Keratinocyte (primary cell): Measurements from ENCODE around the gene CEP78. TPM values are rescaled to one million over a fixed set of nuclear protein-coding genes. Genes with fewer than 3 reads are reported as not detected.
"Not testable (repeated sequence)": the region's sequence is repeated elsewhere in the genome, so short reads cannot be mapped to it uniquely, and the experiment has no call there.

Experiments used
- DNase-seq: peaks from one replicate; pipeline ENCODE4 v3.0.0-alpha.2; 2011; ENCODE audit warnings: low read depth, missing footprints, low spot score
- FAIRE-seq: peaks from 2 replicates; lab custom pipeline; 2011; peaks lifted over from hg19 to GRCh38; lab: Jason Lieb, UNC
- H2AFZ ChIP-seq: 2 replicates; pipeline ENCODE4 v1.6.0; 2012; ENCODE audit warnings: low read length, control low read depth, inconsistent platforms; ENCODE audit not compliant: control insufficient read depth
- H3K27ac ChIP-seq: 2 replicates; pipeline ENCODE4 v1.5.1; 2011; ENCODE audit warnings: low read length; ENCODE audit not compliant: control insufficient read depth, insufficient read depth
- H3K27me3 ChIP-seq: 3 replicates; pipeline ENCODE4 v1.6.0; 2011; ENCODE audit warnings: low read length; ENCODE audit not compliant: control insufficient read depth, insufficient read depth; ENCODE audit errors: extremely low read depth
- H3K36me3 ChIP-seq, 2 experiments: 2 replicates in 1 of 2; 3 replicates in 1 of 2; pipeline ENCODE4 v1.5.1; 2011; ENCODE audit warnings: low read length in 2 of 2, mild to moderate bottlenecking in 1 of 2; ENCODE audit not compliant: control insufficient read depth in 2 of 2, insufficient read depth in 2 of 2; ENCODE audit errors: extremely low read depth in 1 of 2
- H3K4me1 ChIP-seq: 3 replicates; pipeline ENCODE4 v1.5.1; 2011; ENCODE audit warnings: low read length; ENCODE audit not compliant: control insufficient read depth, insufficient read depth; ENCODE audit errors: extremely low read depth
- H3K4me2 ChIP-seq: 3 replicates; pipeline ENCODE4 v1.6.0; 2011; ENCODE audit warnings: low read depth, low read length; ENCODE audit not compliant: control insufficient read depth, insufficient read depth; ENCODE audit errors: extremely low read depth
- H3K4me3 ChIP-seq, 3 experiments: fragments of 200-600 bp in 1 of 3; sonication (generic) in 1 of 3; 2 replicates in 2 of 3; 3 replicates in 1 of 3; pipeline ENCODE4 v1.5.1; 2011 to 2016; ENCODE audit warnings: low read length in 3 of 3, mild to moderate bottlenecking in 3 of 3, control low read depth in 2 of 3, inconsistent platforms in 1 of 3, low read depth in 1 of 3, mixed read lengths in 1 of 3, mixed run types in 1 of 3, moderate library complexity in 1 of 3; ENCODE audit not compliant: control insufficient read depth in 2 of 3, insufficient read depth in 2 of 3; ENCODE audit errors: extremely low read depth in 1 of 3
- H3K79me2 ChIP-seq: 2 replicates; pipeline ENCODE4 v1.6.0; 2012; ENCODE audit warnings: low read length; ENCODE audit not compliant: control insufficient read depth, insufficient read depth
- H3K9ac ChIP-seq: 3 replicates; pipeline ENCODE4 v1.6.0; 2011; ENCODE audit warnings: low read length; ENCODE audit not compliant: control insufficient read depth, insufficient read depth; ENCODE audit errors: extremely low read depth
- H3K9me1 ChIP-seq: 3 replicates; pipeline ENCODE4 v1.6.0; 2011; ENCODE audit warnings: low read length; ENCODE audit not compliant: control insufficient read depth, insufficient read depth; ENCODE audit errors: extremely low read depth
- H3K9me3 ChIP-seq: 2 replicates; pipeline ENCODE4 v1.5.1; 2012; ENCODE audit warnings: low read depth, low read length; ENCODE audit not compliant: control insufficient read depth
- H4K20me1 ChIP-seq: 3 replicates; pipeline ENCODE4 v1.6.0; 2011; ENCODE audit warnings: low read length; ENCODE audit not compliant: control insufficient read depth, insufficient read depth; ENCODE audit errors: extremely low read depth
- EZH2 ChIP-seq: IDR thresholded peaks from one replicate; pipeline ENCODE4 v1.6.1; 2012; ENCODE audit warnings: inconsistent platforms, mild to moderate bottlenecking, low read length, moderate library complexity
- dilution Hi-C: fragments of 300-500 bp; cut with MboI; formaldehyde crosslinking; loops from one replicate; pipeline ENCODE4 v1.7.0; 2020; ENCODE audit warnings: low sequenced_read_pairs; ENCODE audit not compliant: extremely low pct_ligation_motif_present
- polyA plus RNA-seq, 5 experiments: library from polyadenylated mRNA; depleted of rRNA in 3 of 5; stranded (reverse) in 3 of 5; stranded (forward) in 1 of 5; unstranded in 1 of 5; fragments of >200 nt; gene quantifications; 1 replicate in 1 of 5; 2 replicates in 3 of 5; 3 replicates in 1 of 5; pipeline versions ENCODE4 v1.2.1 to v1.2.3, GENCODE V29; 2011 to 2012; ENCODE audit warnings: missing spikeins in 2 of 5, low read depth in 1 of 5, low replicate concordance in 1 of 5
- TF ChIP-seq, protein P1 (sequence below), 3 experiments: IDR thresholded peaks in 1 of 3; conservative IDR thresholded peaks in 1 of 3; optimal IDR thresholded peaks in 1 of 3; 2 replicates in 2 of 3; 3 replicates in 1 of 3; pipeline versions ENCODE3 to v1.5.1; 2011; ENCODE audit warnings: low read length in 3 of 3, mild to moderate bottlenecking in 3 of 3, moderate library complexity in 2 of 3, control low read depth in 1 of 3, inconsistent platforms in 1 of 3; ENCODE audit not compliant: insufficient read depth in 2 of 3; ENCODE audit errors: extremely low read depth in 1 of 3

Gene CEP78
- polyA plus RNA-seq, 1 donor (not counting 4 experiments of a cell fraction or from before 2014, with no cell fraction given), result 13.2 TPM

DNA sequence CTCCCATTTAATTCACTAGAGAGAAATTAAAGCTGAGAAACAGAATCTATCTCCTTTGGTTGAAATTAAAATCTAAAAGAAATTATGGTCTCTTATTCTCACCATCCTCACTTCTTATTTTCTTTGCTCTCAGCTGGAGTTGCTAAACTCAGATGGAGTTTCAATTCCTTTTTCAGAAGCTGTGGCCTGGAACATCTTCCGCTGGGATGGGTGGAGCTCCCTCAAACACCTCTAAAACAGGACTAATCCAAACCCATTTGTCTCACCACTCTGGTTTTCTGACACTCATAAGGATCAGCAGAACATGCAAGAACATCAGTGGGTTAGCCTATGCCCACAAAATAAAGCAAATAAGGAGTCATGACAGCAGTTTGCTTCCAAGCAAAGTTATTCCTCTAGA lies 39.6 kb upstream of the CEP78 start:
- no peak for FAIRE-seq
- no peak for DNase-seq
- TF ChIP-seq EZH2, result no peak
- TF ChIP-seq, protein P1, sequence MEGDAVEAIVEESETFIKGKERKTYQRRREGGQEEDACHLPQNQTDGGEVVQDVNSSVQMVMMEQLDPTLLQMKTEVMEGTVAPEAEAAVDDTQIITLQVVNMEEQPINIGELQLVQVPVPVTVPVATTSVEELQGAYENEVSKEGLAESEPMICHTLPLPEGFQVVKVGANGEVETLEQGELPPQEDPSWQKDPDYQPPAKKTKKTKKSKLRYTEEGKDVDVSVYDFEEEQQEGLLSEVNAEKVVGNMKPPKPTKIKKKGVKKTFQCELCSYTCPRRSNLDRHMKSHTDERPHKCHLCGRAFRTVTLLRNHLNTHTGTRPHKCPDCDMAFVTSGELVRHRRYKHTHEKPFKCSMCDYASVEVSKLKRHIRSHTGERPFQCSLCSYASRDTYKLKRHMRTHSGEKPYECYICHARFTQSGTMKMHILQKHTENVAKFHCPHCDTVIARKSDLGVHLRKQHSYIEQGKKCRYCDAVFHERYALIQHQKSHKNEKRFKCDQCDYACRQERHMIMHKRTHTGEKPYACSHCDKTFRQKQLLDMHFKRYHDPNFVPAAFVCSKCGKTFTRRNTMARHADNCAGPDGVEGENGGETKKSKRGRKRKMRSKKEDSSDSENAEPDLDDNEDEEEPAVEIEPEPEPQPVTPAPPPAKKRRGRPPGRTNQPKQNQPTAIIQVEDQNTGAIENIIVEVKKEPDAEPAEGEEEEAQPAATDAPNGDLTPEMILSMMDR (optimal IDR thresholded peaks at IDR 0.05 in 1 of 3, IDR thresholded peaks at IDR 0.05 in 1 of 3, conservative IDR thresholded peaks at IDR 0.05 in 1 of 3; ENCODE audit: extremely low read depth in 1 of 3, insufficient read depth in 2 of 3, low read length in 3 of 3), result no peak
- no peak overlapping the region for H3K9ac ChIP-seq
- no peaks in the 10 kb centered on the region for H3K79me2 ChIP-seq
- dilution Hi-C loops, result no loop called here
- no peak overlapping the region for H3K4me3 ChIP-seq
- no peaks in the 10 kb centered on the region for H3K27me3 ChIP-seq
- no peaks in the 10 kb centered on the region for H3K36me3 ChIP-seq
- no peaks in the 10 kb centered on the region for H3K9me1 ChIP-seq
- no peaks in the 10 kb centered on the region for H3K4me1 ChIP-seq
- no peak overlapping the region for H3K4me2 ChIP-seq
- H4K20me1 ChIP-seq, result no peaks in the 10 kb centered on the region
- no peak overlapping the region for H3K27ac ChIP-seq
- no peaks in the 10 kb centered on the region for H3K9me3 ChIP-seq
- no peak overlapping the region for H2AFZ ChIP-seq

DNA sequence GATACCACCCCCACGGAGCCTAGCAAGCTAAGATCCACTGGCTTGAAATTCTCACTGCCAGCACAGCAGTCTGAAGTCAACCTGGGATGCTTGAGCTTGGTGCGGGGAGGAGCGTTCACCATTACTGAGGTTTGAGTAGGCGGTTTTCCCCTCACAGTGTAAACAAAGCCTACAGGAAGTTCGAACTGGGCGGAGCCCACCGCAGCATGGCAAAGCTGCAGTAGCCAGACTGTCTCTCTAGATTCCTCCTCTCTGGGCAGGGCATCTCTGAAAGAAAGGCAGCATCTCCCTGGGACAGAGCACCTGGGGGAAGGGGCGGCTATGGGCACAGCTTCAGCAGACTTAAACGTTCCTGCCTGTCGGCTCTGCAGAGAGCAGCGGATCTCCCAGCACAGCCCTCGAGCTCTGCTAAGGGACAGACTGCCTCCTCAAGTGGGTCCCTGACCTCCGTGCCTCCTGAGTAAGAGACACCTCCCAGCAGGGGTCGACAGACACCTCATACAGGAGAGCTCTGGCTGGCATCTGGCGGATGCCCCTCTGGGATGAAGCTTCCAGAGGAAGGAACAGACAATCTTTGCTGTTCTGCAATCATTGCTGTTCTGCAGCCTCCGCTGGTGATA lies 34.6 kb upstream of the CEP78 start:
- DNase-seq, H3K9ac ChIP-seq, H3K27me3 ChIP-seq, H3K9me3 ChIP-seq, H3K4me2 ChIP-seq, H4K20me1 ChIP-seq, dilution Hi-C loops, H2AFZ ChIP-seq, FAIRE-seq, H3K4me3 ChIP-seq, H3K79me2 ChIP-seq, H3K9me1 ChIP-seq, H3K4me1 ChIP-seq, H3K36me3 ChIP-seq, H3K27ac ChIP-seq: not testable (repeated sequence)

DNA sequence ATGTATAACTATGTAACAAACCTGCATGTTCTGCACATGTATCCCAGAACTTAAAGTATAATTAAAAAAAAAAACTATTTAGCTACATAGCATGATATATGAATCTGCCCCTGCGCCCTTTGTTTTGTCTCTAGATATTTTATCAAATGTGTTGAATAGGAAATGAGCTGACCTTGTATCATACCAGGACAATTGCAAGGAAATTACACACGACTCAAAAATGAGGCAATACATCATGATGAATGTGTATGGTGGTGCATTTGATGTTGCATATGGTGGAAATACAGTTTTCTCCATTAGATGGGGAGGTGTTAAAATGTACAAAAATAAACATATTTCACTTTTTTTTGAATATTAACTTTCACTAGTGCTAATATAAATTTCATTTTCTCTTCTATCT lies 28.6 kb upstream of the CEP78 start:
- no peak for DNase-seq
- TF ChIP-seq, protein P1 (optimal IDR thresholded peaks at IDR 0.05 in 1 of 3, IDR thresholded peaks at IDR 0.05 in 1 of 3, conservative IDR thresholded peaks at IDR 0.05 in 1 of 3; ENCODE audit: extremely low read depth in 1 of 3, insufficient read depth in 2 of 3, low read length in 3 of 3), result no peak
- no peak for TF ChIP-seq EZH2
- Histone ChIP-seq H3K36me3 (no peaks in the 10 kb centered on the region), H3K27me3 (no peaks in the 10 kb centered on the region), H3K9ac (no peak overlapping the region), H3K4me2 (no peak overlapping the region), H3K27ac (no peak overlapping the region), H4K20me1 (no peaks in the 10 kb centered on the region), H2AFZ (no peak overlapping the region), H3K79me2 (no peaks in the 10 kb centered on the region), H3K9me1 (no peaks in the 10 kb centered on the region), H3K4me3 (no peak overlapping the region), H3K4me1 (no peaks in the 10 kb centered on the region), H3K9me3 (no peaks in the 10 kb centered on the region)
- FAIRE-seq, result no peak
- dilution Hi-C loops, result no loop called here
